ENCODE results near the gene TMPRSS9.

Gene TMPRSS9

GRCh38 chr19:2359992-2360685 lies at the start of gene TMPRSS9:
Gene TMPRSS9, plus strand, starts transcription at chr19:2360265. Its CDS starts 29,521 bp downstream, at chr19:2389786.
- no peak for DNase-seq

GRCh38 chr19:2311093-2311492 lies 49.0 kb upstream of the TMPRSS9 start:
- DNase-seq = no peak

DNA sequence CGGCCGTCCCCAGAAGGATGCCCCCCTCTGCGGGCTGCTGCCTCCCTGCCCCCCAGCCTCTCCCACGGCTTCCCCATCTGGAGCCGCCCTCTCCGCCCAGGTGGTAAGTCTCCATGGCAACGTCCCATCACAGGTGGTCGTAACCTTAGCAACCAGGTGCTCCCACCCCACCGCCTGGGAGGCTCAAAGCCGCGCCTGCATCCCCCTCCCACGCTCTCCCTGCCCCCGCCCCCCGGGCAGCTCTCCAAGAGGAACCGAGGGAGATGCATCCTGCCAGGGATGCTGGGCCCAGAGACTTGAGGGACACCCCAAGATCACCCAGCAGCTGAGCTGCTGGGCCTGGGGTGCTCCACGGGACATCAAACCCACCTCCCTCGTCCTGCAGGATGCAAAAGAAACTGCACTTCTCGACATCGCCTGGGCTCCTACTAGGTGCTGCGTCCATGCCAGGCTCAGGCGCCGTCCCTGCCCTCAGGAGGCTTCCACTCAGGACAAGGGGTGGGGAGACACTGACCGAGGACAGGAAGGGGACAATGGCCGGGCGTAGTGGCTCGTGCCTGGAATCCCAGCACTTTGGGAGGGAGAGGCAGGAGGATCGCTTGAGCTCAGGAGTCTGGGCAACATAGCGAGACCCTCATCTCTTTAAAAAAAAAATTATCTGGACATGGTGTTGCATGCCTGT lies 47.1 kb upstream of the TMPRSS9 start:
- no peak for DNase-seq

DNA sequence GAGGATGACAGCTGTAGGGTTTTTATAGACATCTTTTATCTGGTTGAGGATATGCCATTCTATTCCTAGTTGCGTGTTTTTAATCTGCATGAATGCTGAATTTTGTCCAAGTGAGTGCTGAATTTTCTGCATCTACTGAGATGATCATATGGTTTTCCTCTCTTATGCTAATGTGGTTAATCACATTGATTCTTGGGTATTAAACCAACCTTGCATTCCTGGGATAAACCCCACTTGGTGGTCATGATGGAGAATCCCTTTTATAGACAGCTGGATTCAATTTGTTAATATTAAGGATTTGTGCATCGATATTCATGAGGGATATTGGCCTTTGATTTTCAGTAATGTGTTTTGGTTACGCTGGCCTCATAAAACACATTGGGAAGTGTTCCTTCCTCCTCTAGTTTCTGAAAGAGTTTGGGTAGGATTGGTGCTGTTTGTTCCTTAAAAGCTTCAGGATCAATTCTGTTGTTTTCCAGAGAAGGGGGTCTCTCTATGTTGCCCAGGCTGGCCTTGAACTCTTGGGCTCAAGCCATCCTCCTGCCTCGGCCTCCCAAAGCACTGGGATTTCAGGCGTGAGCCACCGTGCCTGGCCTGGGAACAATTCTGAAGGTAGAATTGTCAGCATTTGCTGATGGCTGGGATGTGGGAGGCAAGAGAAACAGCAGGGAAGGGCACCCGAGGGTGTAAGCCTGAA lies 44.8 kb upstream of the TMPRSS9 start:
- no peak for DNase-seq

DNA sequence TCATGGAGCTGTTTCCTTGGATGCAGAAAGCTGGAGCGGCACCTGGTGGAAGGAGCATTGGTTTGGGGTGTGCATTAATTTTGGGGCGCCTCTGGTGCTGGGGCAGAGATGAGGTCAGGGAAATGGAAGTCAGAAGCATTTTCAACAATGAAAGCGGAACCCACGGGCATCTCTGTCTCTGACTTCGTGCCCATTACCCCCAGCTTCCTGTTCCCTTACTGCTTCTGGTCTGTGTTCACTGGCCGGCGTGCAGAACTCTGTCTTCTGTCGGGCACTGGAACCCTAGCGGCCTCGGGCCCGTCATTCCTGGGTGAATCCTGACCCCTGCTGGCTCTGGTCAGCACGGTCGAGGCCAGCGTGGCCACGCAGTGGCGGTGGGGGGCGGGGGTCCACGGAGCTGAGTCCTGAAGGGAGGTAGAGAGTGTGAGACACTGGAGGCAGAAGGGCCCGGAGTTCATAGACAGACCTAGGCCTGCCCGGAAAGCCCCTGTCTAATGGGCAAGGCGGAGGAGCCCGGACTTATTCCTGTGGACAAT lies 44.2 kb upstream of the TMPRSS9 start:
- DNase-seq = no peak

DNA sequence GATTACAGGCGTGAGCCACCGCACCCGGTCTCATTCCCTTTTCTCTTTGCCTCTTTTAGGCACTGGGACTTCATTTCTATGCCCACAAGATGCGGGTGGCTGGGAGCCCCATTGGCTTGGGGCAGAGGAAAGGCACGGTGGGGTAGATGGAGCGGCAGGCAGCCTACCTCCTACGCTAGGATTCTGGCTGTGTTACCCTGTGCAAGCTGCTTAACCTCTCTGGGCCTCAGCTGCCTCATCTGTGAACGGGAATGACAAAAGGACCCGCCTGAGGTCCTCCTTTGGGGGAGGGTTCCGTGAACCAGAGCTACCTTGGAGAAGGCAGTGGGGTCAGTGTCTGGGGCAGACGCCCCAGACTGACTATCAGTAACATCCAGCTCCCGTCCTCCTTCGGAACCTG lies 42.8 kb upstream of the TMPRSS9 start:
- DNase-seq = no peak

DNA sequence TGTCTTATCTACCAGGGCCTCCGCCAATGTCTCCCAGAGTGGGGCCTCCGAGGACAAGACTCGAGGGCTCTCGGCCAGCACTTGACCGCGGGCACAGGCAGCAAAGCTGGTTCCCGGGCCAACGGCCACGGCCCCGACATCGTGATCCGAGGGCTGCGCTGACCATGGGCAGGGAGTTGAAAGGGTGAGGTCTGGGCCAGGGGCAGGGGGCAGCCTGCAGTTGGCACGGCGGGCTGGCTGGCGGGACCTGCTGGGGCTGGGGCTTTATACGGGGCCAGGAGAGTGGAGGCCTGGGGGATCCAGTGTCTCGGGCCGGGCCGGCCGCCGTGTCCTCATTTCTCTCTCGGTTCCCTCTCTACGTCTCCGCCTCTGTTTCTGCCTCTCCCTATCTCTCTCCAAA lies 42.3 kb upstream of the TMPRSS9 start:
- DNase-seq = no peak

DNA sequence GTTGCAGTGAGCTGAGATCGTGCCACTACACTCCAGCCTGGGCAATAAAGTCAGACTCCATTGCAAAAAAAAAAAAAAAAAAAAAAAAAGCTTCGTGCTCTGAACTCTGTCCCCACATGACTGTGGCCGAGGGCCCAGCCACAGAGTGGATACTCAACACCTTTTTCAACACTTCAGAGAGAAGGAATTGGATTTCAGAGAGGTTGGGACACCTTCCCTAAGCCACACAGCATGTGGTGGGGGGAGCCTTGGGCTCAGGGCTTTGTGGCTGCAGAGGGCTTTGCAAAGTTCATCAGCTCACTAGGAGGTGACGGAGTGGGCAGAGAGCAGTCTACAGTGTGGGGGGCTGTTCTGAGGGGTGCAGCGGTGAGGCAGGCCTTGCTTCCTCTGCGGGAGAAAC lies 41.1 kb upstream of the TMPRSS9 start:
- DNase-seq = no peak

GRCh38 chr19:2319551-2319950 lies 40.5 kb upstream of the TMPRSS9 start:
- DNase-seq = no peak

- no peak for DNase-seq
These were observed 40.0 kb upstream of the TMPRSS9 start for GRCh38 chr19:2320049-2320448.

DNA sequence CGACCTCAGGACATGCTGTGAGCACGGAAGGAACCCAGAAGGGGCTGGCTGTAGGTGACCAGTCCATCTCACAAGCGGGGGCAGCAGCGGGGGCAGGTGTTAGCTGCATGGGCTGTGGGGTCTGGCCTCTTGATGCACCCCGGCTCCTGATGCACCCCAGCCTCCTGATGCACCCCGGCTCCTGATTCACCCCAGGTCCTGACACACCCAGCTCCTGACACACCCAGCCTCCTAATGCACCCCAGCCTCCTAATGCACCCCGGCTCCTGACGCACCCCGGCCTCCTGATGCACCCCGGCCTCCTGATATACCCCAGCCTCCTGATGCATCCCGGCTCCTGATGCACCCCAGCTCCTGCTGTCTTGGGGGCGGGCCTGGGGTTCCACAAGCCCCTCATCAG lies 39.1 kb upstream of the TMPRSS9 start:
- DNase-seq = no peak

DNA sequence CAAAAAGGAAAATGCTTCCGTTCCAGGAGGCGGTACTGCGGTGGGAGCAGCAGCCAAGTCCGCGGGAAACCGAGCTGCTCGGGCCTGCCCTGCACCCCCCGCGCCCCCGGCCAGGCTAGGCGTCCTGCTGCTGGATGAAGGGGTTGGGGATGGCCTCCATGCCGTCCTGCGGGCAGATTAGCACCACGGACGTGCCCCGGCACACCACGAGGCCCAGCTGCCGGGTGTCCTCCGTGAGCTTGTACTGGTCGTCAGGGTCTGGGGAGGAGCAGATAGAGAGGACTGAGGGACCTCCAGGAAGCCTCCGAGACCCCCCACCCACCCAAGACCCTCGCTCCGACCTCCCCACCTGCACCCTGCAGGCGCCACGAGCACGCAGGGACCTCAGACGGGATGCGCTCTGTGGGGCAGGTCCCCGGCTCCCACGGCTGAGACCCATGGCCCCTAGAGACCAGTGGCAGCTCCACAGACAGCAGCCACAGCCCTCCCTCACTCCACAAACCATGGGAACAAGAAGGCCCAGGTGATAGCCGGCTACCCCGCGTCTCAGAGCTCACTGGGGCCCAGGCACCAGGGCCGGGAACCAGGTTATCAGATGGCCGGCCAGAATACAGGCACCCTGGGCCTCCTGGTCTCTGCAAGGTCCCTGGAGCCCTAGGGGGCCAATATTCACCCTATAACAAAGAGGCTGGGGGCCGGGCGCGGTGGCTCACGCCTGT lies 38.3 kb upstream of the TMPRSS9 start:
- DNase-seq = no peak

GRCh38 chr19:2323707-2324106 lies 36.4 kb upstream of the TMPRSS9 start:
- no peak for DNase-seq

DNA sequence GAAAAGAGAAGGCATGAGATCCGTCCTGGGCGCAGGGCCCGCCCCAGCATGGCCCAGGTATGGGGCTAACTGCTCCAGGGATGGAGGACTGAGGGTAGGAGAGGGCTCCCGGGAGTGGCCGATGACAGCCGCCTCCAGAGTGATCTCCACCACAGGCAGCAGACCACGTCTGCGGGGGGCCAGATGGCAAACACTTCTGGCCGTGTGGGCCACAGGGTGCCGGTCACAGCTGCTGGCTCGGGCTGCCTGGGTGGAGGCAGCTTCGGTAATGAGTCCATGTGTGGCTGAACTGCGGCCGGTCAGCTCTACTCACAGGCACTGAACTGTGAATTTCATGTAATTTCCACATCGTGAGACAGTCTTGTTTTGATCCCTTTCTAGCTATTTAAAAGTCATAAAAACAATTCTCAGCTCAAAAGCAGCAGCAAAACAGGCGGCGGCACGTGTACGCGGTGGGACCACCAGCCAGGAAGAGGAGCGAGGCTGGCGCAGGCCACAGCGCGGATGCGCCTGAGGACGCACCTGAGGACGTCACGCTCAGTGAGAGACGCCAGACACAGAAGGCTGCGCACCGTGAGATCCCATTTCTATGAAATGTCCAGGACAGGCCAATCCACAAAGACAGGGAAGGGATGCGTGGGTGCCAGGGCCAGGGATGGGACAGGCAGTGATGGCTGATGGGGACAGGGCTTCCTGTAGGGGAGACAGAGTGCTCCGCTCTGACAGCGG lies 35.7 kb upstream of the TMPRSS9 start:
- no peak for DNase-seq

DNA sequence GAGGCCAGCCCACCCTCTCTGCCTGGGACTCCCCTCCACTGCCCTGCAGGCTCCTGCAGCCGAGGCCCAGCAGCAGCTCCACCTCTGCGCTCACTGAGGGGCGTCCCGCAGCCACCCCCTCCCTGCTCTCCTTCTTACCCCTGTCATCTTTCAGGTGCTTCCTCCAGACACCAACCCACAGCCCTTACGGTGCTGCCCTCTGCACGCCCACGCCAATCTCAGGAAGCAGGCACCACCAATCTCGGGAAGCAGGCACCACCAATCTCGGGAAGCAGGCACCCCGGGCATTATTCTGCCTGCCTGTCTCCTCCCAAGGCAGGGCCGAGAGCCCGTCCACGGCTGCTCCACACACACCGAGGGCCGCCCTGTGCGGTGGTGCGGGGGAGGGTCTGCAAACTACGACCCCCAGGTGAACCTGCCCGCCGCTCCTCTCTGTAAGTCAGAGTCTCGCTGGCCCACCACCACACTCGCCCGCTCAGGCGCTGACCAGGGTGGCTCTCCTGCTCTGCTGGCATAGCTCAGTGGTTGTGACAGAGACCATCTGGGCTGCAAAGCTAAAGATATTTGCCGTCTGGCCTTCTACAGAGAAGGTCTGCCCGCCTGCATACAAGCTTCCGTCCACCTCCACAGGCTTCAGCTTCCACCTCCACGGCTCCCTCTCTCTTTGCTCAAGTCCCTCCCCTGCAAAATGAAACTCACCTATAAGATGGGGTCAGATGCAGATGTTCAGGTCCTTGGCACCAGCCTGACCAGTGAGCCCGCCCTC lies 34.6 kb upstream of the TMPRSS9 start:
- no peak for DNase-seq

DNA sequence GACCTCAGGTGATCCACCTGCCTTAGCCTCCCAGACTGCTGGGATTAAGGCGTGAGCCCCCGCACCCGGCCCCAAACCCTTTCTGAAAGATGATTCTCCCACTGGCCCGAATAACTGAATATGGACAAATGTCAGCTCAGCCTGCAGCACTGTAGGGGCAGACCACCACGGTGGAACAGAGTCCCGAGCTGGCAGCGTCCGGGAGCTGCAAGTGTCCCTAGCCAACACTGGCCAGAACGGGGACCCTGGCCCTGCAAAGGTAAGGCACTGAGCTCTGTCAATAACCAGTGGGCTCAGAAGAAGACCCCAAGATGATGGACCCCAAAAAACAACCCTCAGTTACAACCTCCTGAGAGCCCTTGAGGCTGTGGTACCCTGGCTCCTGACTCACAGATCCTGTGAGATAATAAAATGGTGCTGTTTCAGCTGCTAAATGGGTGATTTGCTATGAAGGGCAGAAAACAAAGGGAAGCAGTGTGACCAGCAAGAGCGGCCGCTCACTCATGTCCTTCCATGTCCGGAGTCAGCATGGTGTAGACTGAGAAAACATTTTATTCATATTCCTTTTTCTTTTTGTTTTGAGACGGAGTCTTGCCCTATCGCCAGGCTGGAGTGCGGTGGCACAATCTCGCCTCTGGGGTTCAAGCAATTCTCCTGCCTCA lies 33.2 kb upstream of the TMPRSS9 start:
- DNase-seq = no peak

- peak; percentile 86 for DNase-seq
These were observed 32.2 kb upstream of the TMPRSS9 start for GRCh38 chr19:2327773-2328400.

GRCh38 chr19:2328401-2329148 lies 31.5 kb upstream of the TMPRSS9 start, which contains the start of the genes LSM7 and SPPL2B:
Gene LSM7, minus strand, starts transcription at chr19:2328586. Its CDS starts 20 bp downstream, at chr19:2328566.
Gene SPPL2B, plus strand, starts transcription at chr19:2328684. Its CDS starts 26 bp downstream, at chr19:2328710.
- DNase-seq = peak; percentile 12

DNA sequence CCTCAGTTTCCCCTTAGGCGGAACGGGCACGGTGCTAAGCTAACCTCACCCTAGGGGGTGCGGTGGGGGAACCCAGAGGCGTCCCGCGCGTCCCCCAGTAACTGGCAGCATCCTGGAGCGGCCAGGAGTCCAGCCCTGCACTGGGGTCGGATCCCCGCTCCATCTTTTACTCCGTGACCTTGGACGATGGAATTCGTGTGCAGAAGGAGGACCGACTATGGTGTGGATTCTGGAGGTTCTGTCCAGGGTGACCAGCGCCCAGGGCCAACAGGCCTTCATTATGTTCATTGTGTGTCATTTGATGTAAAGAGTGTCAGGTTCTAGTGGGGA lies 31.0 kb upstream of the TMPRSS9 start:
- DNase-seq = no peak

DNA sequence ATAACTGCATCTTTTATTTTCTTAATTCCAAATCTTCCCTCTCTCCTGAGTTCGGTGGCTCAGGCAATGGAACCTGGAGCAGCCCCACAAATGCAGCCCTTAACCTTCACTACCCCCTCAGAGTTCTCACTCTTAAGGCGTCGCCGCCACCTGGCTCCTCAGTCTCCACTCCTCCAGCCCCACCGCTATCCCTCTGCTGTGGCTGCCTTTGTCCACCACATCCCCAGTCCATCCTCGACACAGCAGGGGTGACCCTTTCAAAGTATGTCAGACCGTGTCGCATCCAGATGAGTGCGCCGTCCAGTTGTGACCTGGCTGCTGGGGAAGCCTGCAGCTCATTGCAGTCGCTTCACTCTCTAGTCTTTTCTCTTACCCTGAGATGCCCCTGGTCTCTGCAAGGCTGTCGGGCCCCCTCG lies 30.6 kb upstream of the TMPRSS9 start:
- DNase-seq = no peak

All from SIG-M5 (cell line).